Peyer's patch (tissue), 4 donors: ENCODE data around the gene XYLT1.

ENCODE experiments used
- POLR2A ChIP-seq, 2 donors: fragments of 450-650 bp; IDR thresholded peaks; one replicate each; pipeline ENCODE4 v1.5.1; 2017; ENCODE audit warnings: antibody characterized with exemption in 2 of 2, mild to moderate bottlenecking in 2 of 2, moderate library complexity in 2 of 2
- TF ChIP-seq, protein P1 (sequence below), 6 experiments: fragments of 450-650 bp in 4 of 6; fragments of 200-600 bp in 2 of 6; sonication (generic) in 1 of 6; IDR thresholded peaks; one replicate each; pipeline ENCODE4 v1.5.1; 2017 to 2019; ENCODE audit warnings: antibody characterized with exemption in 6 of 6, mild to moderate bottlenecking in 3 of 6, moderate library complexity in 1 of 6

DNA sequence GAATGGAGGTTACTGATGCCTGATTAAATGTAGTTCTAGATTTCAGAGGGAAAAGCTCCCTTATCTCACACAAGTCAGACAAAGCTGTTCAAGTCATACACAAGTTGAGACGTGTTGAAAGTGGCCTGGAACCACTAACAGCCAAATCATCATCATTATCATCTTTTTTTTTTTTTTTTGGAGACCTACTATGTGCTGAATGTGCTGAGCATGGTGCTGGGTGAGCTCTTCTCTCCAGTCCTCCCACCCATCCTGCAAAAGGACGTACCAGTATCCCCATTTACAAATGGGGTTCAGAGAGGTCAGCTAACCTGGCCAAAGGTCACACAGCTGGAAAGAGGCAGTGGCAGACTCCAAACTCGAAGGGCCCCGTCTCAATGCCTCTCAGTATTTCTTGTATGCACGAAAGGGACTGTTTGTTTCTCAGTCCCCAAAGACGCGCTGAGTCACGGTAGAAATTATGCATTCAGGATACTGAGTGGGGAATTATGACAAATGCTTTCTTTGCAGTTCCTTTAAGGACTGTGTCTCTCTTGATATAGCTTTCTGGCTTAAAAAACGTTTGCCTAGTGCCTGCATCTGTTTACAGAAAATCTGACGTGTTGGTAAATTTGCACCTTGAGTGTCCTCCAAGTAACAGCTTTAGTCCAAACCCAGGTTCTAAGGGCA, 235.5 kb downstream of the XYLT1 start:
- TF ChIP-seq, protein P1, sequence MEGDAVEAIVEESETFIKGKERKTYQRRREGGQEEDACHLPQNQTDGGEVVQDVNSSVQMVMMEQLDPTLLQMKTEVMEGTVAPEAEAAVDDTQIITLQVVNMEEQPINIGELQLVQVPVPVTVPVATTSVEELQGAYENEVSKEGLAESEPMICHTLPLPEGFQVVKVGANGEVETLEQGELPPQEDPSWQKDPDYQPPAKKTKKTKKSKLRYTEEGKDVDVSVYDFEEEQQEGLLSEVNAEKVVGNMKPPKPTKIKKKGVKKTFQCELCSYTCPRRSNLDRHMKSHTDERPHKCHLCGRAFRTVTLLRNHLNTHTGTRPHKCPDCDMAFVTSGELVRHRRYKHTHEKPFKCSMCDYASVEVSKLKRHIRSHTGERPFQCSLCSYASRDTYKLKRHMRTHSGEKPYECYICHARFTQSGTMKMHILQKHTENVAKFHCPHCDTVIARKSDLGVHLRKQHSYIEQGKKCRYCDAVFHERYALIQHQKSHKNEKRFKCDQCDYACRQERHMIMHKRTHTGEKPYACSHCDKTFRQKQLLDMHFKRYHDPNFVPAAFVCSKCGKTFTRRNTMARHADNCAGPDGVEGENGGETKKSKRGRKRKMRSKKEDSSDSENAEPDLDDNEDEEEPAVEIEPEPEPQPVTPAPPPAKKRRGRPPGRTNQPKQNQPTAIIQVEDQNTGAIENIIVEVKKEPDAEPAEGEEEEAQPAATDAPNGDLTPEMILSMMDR (IDR thresholded peaks at IDR 0.05) = no peak
- no peak for TF ChIP-seq POLR2A (IDR thresholded peaks at IDR 0.05)
